ENCODE data around the gene HEG1. TPM values are rescaled to one million over a fixed set of nuclear protein-coding genes. Genes with fewer than 3 reads are reported as not detected.

Gene HEG1
- total and polyA plus RNA-seq, 2 of the 13 experiments (the other 11 are each of a cell fraction or from before 2014, with no cell fraction given) = 10.7 to 18.2 TPM

DNA sequence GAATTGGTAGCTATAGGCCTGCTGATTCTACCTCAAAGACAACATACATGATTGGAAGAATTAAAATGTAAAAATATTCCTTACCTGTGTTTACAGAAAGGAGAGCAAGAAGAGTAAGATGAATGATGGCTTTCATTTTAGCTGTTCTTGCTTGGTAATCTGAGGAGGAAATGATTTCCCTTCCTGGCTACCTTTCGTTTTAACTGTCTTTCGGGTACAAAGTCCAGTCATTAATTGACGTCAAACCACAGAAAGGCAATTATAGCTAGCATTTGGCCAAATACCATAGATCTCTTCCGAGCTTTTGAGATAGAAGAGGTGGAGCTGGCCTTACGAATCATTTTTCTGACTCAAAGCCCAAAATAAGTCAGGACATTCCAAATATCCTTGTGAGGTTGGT is 121.2 kb downstream of the HEG1 start, which contains the start of gene MUC13 (continued):
- TF ChIP-seq, protein P1, sequence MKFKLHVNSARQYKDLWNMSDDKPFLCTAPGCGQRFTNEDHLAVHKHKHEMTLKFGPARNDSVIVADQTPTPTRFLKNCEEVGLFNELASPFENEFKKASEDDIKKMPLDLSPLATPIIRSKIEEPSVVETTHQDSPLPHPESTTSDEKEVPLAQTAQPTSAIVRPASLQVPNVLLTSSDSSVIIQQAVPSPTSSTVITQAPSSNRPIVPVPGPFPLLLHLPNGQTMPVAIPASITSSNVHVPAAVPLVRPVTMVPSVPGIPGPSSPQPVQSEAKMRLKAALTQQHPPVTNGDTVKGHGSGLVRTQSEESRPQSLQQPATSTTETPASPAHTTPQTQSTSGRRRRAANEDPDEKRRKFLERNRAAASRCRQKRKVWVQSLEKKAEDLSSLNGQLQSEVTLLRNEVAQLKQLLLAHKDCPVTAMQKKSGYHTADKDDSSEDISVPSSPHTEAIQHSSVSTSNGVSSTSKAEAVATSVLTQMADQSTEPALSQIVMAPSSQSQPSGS (CRISPR knock-in tag; IDR thresholded peaks at IDR 0.05) = no peak
- TF ChIP-seq, protein P2, sequence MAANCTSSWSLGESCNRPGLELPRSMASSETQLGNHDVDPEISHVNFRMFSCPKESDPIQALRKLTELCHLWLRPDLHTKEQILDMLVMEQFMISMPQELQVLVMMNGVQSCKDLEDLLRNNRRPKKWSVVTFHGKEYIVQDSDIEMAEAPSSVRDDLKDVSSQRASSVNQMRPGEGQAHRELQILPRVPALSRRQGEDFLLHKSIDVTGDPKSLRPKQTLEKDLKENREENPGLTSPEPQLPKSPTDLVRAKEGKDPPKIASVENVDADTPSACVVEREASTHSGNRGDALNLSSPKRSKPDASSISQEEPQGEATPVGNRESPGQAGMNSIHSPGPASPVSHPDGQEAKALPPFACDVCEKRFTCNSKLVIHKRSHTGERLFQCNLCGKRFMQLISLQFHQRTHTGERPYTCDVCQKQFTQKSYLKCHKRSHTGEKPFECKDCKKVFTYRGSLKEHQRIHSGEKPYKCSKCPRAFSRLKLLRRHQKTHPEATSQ (CRISPR knock-in tag; IDR thresholded peaks at IDR 0.05; ENCODE audit: borderline replicate concordance) = no peak
- TF ChIP-seq SETDB1 (CRISPR knock-in tag; IDR thresholded peaks at IDR 0.05; ENCODE audit: borderline replicate concordance) = no peak
- TF ChIP-seq, protein P3, sequence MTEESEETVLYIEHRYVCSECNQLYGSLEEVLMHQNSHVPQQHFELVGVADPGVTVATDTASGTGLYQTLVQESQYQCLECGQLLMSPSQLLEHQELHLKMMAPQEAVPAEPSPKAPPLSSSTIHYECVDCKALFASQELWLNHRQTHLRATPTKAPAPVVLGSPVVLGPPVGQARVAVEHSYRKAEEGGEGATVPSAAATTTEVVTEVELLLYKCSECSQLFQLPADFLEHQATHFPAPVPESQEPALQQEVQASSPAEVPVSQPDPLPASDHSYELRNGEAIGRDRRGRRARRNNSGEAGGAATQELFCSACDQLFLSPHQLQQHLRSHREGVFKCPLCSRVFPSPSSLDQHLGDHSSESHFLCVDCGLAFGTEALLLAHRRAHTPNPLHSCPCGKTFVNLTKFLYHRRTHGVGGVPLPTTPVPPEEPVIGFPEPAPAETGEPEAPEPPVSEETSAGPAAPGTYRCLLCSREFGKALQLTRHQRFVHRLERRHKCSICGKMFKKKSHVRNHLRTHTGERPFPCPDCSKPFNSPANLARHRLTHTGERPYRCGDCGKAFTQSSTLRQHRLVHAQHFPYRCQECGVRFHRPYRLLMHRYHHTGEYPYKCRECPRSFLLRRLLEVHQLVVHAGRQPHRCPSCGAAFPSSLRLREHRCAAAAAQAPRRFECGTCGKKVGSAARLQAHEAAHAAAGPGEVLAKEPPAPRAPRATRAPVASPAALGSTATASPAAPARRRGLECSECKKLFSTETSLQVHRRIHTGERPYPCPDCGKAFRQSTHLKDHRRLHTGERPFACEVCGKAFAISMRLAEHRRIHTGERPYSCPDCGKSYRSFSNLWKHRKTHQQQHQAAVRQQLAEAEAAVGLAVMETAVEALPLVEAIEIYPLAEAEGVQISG (CRISPR knock-in tag; IDR thresholded peaks at IDR 0.05) = no peak

Data from HepG2 (cell line).